HepG2 (cell line): ENCODE data around the gene CTDSP1. TPM values are rescaled to one million over a fixed set of nuclear protein-coding genes. Genes with fewer than 3 reads are reported as not detected.

Experiments used
- AGO2 ChIP-seq: fragments of 200-400 bp; formaldehyde crosslinking; optimal IDR thresholded peaks from 2 replicates; pipeline ENCODE3; 2017; ENCODE audit warnings: mild to moderate bottlenecking, low read depth, low read length, moderate library complexity
- ASH2L ChIP-seq: fragments of 300-600, 200-600 bp; sonication (generic); IDR thresholded peaks from 2 replicates; pipeline ENCODE4 v1.7.0; 2017; ENCODE audit warnings: low read depth, mild to moderate bottlenecking, moderate library complexity, mixed read lengths, low read length; ENCODE audit not compliant: insufficient read length
- BRCA1 ChIP-seq: sonication (generic); formaldehyde crosslinking; IDR thresholded peaks from 2 replicates; pipeline ENCODE4 v1.4.0; 2020; ENCODE audit warnings: missing genetic modification reagents
- CAMTA2 ChIP-seq: sonication (generic); formaldehyde crosslinking; IDR thresholded peaks from 2 replicates; pipeline ENCODE4 v1.4.0; 2020; ENCODE audit warnings: mild to moderate bottlenecking, missing genetic modification reagents, borderline replicate concordance
- DBP ChIP-seq: sonication (generic); formaldehyde crosslinking; IDR thresholded peaks from 2 replicates; pipeline ENCODE4 v1.4.0; 2020; ENCODE audit warnings: missing genetic modification reagents; ENCODE audit errors: not compliant biosample characterization
- FOXM1 ChIP-seq: sonication (generic); formaldehyde crosslinking; IDR thresholded peaks from 2 replicates; pipeline ENCODE4 v1.5.0; 2020; ENCODE audit warnings: missing genetic modification reagents
- KLF16 ChIP-seq, 2 experiments: sonication (generic) in 1 of 2; formaldehyde crosslinking in 1 of 2; IDR thresholded peaks; 2 replicates each; pipeline versions ENCODE4 v1.6.1 to v1.8.0; 2016 to 2023; ENCODE audit warnings: missing genetic modification reagents in 2 of 2, missing compliant biosample characterization in 1 of 2
- KMT2B ChIP-seq: IDR thresholded peaks from 2 replicates; pipeline ENCODE4 v1.6.1; 2016; ENCODE audit warnings: missing genetic modification reagents, missing compliant biosample characterization
- NBN ChIP-seq: fragments of 450-650 bp; conservative IDR thresholded peaks from 2 replicates; pipeline ENCODE4 v1.6.1; 2017
- SCMH1 ChIP-seq: sonication (generic); formaldehyde crosslinking; IDR thresholded peaks from 2 replicates; pipeline ENCODE4 v1.9.0; 2021; ENCODE audit warnings: missing genetic modification reagents, mild to moderate bottlenecking, borderline replicate concordance
- TEAD3 ChIP-seq: optimal IDR thresholded peaks from 2 replicates; pipeline ENCODE3; 2016; ENCODE audit warnings: borderline replicate concordance
- ZNF318 ChIP-seq: sonication (generic); formaldehyde crosslinking; IDR thresholded peaks from 2 replicates; pipeline ENCODE4 v1.4.0; 2020; ENCODE audit warnings: mild to moderate bottlenecking, missing genetic modification reagents
- ZNF326 ChIP-seq: sonication (generic); formaldehyde crosslinking; IDR thresholded peaks from 2 replicates; pipeline ENCODE4 v1.4.0; 2020; ENCODE audit warnings: missing genetic modification reagents, borderline replicate concordance
- ZNF354B ChIP-seq: sonication (generic); formaldehyde crosslinking; IDR thresholded peaks from 2 replicates; pipeline ENCODE4 v1.8.0; 2022; ENCODE audit warnings: mild to moderate bottlenecking, missing genetic modification reagents
- ZNF431 ChIP-seq: sonication (generic); formaldehyde crosslinking; IDR thresholded peaks from 2 replicates; pipeline ENCODE4 v1.9.0; 2022; ENCODE audit warnings: missing genetic modification reagents, low read depth, mild to moderate bottlenecking, borderline replicate concordance
- ZNF569 ChIP-seq: sonication (generic); formaldehyde crosslinking; IDR thresholded peaks from 2 replicates; pipeline ENCODE4 v1.5.0; 2020; ENCODE audit warnings: mild to moderate bottlenecking, missing genetic modification reagents, moderate library complexity, borderline replicate concordance
- ZNF574 ChIP-seq: sonication (generic); formaldehyde crosslinking; IDR thresholded peaks from 2 replicates; pipeline ENCODE4 v1.4.0; 2020; ENCODE audit warnings: missing genetic modification reagents
- ZNF792 ChIP-seq: IDR thresholded peaks from 2 replicates; pipeline ENCODE4 v1.6.1; 2016
- polyA plus RNA-seq, 8 experiments: library from polyadenylated mRNA; depleted of rRNA in 3 of 8; stranded (reverse) in 7 of 8; unstranded in 1 of 8; fragments of >200 nt; fragmentation: Illumina TruSeq in 4 of 8; extraction: Trizol in 4 of 8; gene quantifications; 2 replicates each; pipeline versions ENCODE4 v1.2.1 to v1.2.3, GENCODE V29; 2011 to 2016; ENCODE audit warnings: low read depth in 4 of 8, missing spikeins in 1 of 8, mixed read lengths in 1 of 8; ENCODE audit not compliant: insufficient read depth in 1 of 8
- total RNA-seq, 5 experiments: library from RNA; depleted of rRNA; stranded (reverse); fragments of >200 nt; fragmentation: Illumina TruSeq; extraction: Trizol; gene quantifications; 2 replicates each; pipeline ENCODE4 v1.2.3, GENCODE V29; 2016; ENCODE audit warnings: low read depth in 1 of 5

CTDSP1 gene
- total and polyA plus RNA-seq, 2 of the 13 experiments (the other 11 are each of a cell fraction or from before 2014, with no cell fraction given) = 91.0 to 268 TPM

GRCh38 chr2:218406209-218406948, 6.7 kb downstream of the CTDSP1 start (continued):
- no peak for TF ChIP-seq ZNF431 (CRISPR knock-in tag)
- peak; percentile 54; the same call in 1 of the 2 replicates for TF ChIP-seq KMT2B (CRISPR knock-in tag)
- TF ChIP-seq ZNF326 (CRISPR knock-in tag) = no peak; the same call in none of the 2 replicates
- no peak for TF ChIP-seq CAMTA2
- TF ChIP-seq ZNF574 = peak; percentile 63; the same call in 1 of the 2 replicates
- TF ChIP-seq ASH2L = no peak
- no peak for TF ChIP-seq DBP (CRISPR knock-in tag)
- TF ChIP-seq AGO2 = peak; percentile 99
- TF ChIP-seq ZNF318 (CRISPR knock-in tag) = no peak
- no peak for TF ChIP-seq SCMH1
- TF ChIP-seq KLF16 (CRISPR knock-in tag; IDR thresholded peaks at IDR 0.05) = peak in 1 of 2 experiments; percentile 80; a peak in 1 of 4 replicates
- TF ChIP-seq FOXM1 (CRISPR knock-in tag) = 0 out of 2 replicates have a peak, but pooled peaks have one; percentile 3
- TF ChIP-seq ZNF569 (CRISPR knock-in tag) = no peak; the same call in 1 of the 2 replicates
- TF ChIP-seq TEAD3 = peak; percentile 86
- TF ChIP-seq NBN = no peak
- peak; percentile 53 for TF ChIP-seq ZNF792
- TF ChIP-seq ZNF354B (CRISPR knock-in tag) = no peak
- no peak; the same call in 1 of the 2 replicates for TF ChIP-seq BRCA1 (CRISPR knock-in tag)
